H1 (cell line): ENCODE results near the gene ZFP57.

Source experiments
- CREB1 ChIP-seq: IDR thresholded peaks from 2 replicates; pipeline ENCODE4 v1.6.1; 2012; ENCODE audit warnings: inconsistent platforms
- EP300 ChIP-seq, 2 experiments: IDR thresholded peaks; 1 replicate in 1 of 2; 2 replicates in 1 of 2; pipeline ENCODE4 v1.6.1; 2011 to 2012; ENCODE audit warnings: low read depth in 2 of 2, low read length in 2 of 2, mild to moderate bottlenecking in 2 of 2, borderline replicate concordance in 1 of 2, inconsistent platforms in 1 of 2, moderate library complexity in 1 of 2
- JUND ChIP-seq: IDR thresholded peaks from 2 replicates; pipeline ENCODE4 v1.6.1; 2011; ENCODE audit warnings: mild to moderate bottlenecking, improper control_type of control experiment, low read length
- POLR2A ChIP-seq, 2 experiments: IDR thresholded peaks; 1 replicate in 1 of 2; 2 replicates in 1 of 2; pipeline ENCODE4 v1.6.1; 2011; ENCODE audit warnings: low read depth in 2 of 2, low read length in 2 of 2, mild to moderate bottlenecking in 2 of 2; ENCODE audit errors: control extremely low read depth in 1 of 2
- POLR2AphosphoS5 ChIP-seq: IDR thresholded peaks from 2 replicates; pipeline ENCODE4 v1.6.1; 2011; ENCODE audit warnings: low read depth, low read length
- YY1 ChIP-seq: IDR thresholded peaks from 2 replicates; pipeline ENCODE4 v1.6.1; 2011; ENCODE audit warnings: low read depth, mild to moderate bottlenecking, low read length
- TF ChIP-seq, protein P1 (sequence below), 3 experiments: IDR thresholded peaks; 1 replicate in 2 of 3; 2 replicates in 1 of 3; pipeline versions ENCODE4 v1.5.1 to v1.6.1; 2011; ENCODE audit warnings: low read length in 3 of 3, mild to moderate bottlenecking in 3 of 3, inconsistent platforms in 2 of 3, low read depth in 1 of 3, moderate library complexity in 1 of 3; ENCODE audit not compliant: insufficient read depth in 1 of 3; ENCODE audit errors: control extremely low read depth in 1 of 3
- TF ChIP-seq, protein P2 (sequence below): IDR thresholded peaks from 2 replicates; pipeline ENCODE4 v1.6.1; 2012; ENCODE audit warnings: inconsistent platforms

DNA sequence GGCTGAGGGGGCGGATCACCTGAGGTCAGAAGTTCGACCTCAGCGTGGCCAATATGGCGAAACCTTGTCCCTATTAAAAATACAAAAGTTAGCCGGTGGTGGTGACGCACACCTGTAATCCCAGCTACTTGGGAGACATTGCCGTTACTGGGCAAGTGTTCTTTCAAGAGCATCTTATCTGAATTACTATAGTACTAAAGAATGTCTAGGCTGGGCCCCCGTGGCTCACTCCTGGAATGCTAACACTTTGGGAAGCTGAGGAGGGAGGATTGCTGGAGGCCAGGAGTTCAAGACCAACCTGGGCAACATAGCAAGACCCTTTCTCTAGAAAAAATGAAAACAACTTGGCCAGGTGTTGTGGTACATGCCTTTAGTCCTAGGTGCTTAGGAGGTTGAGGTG lies 859 bp upstream of the ZFP57 start:
- TF ChIP-seq, protein P1, sequence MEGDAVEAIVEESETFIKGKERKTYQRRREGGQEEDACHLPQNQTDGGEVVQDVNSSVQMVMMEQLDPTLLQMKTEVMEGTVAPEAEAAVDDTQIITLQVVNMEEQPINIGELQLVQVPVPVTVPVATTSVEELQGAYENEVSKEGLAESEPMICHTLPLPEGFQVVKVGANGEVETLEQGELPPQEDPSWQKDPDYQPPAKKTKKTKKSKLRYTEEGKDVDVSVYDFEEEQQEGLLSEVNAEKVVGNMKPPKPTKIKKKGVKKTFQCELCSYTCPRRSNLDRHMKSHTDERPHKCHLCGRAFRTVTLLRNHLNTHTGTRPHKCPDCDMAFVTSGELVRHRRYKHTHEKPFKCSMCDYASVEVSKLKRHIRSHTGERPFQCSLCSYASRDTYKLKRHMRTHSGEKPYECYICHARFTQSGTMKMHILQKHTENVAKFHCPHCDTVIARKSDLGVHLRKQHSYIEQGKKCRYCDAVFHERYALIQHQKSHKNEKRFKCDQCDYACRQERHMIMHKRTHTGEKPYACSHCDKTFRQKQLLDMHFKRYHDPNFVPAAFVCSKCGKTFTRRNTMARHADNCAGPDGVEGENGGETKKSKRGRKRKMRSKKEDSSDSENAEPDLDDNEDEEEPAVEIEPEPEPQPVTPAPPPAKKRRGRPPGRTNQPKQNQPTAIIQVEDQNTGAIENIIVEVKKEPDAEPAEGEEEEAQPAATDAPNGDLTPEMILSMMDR (IDR thresholded peaks at IDR 0.05; ENCODE audit: control extremely low read depth in 1 of 3, insufficient read depth in 1 of 3, low read depth in 1 of 3, low read length in 3 of 3) = no peak
- TF ChIP-seq EP300 (IDR thresholded peaks at IDR 0.05; ENCODE audit: borderline replicate concordance in 1 of 2, low read depth in 2 of 2, low read length in 2 of 2) (no peak), YY1 (no peak), JUND (no peak), POLR2A (IDR thresholded peaks at IDR 0.05; ENCODE audit: control extremely low read depth in 1 of 2, low read depth in 2 of 2, low read length in 2 of 2) (no peak), POLR2AphosphoS5 (no peak), CREB1 (no peak)
- TF ChIP-seq, protein P2, sequence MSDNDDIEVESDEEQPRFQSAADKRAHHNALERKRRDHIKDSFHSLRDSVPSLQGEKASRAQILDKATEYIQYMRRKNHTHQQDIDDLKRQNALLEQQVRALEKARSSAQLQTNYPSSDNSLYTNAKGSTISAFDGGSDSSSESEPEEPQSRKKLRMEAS = no peak
